CD14-positive monocyte (primary cell): ENCODE data around the gene SOHLH1. TPM values are rescaled to one million over a fixed set of nuclear protein-coding genes. Genes with fewer than 3 reads are reported as not detected.
A peak's percentile ranks its signal among the peaks of the same experiment; 100 is the strongest.

Experiments
- DNase-seq, 3 donors: peaks; one replicate each; pipeline ENCODE4 v3.0.0-alpha.2; 2011 to 2022
- H2AFZ ChIP-seq: 2 replicates; pipeline ENCODE4 v1.6.0; 2012; ENCODE audit warnings: mild to moderate bottlenecking, low read depth, low read length, inconsistent platforms; ENCODE audit not compliant: insufficient read depth, poor library complexity, severe bottlenecking
- H3K27ac ChIP-seq, 2 donors: 1 replicate in 1 of 2; 2 replicates in 1 of 2; pipeline ENCODE4 v1.5.1; 2012 to 2013; ENCODE audit warnings: low read length in 2 of 2, control low read depth in 1 of 2, inconsistent platforms in 1 of 2, low read depth in 1 of 2, mild to moderate bottlenecking in 1 of 2
- H3K27me3 ChIP-seq, 2 donors: one replicate each; pipeline versions ENCODE4 v1.6.0 to v1.6.1; 2011 to 2013; ENCODE audit warnings: low read length in 2 of 2; ENCODE audit not compliant: control insufficient read depth in 2 of 2, insufficient read depth in 2 of 2
- H3K36me3 ChIP-seq, 2 donors: replicated peaks in 1 of 2; 1 replicate in 1 of 2; 2 replicates in 1 of 2; pipeline versions ENCODE4 v1.5.1 to v1.6.1; 2012 to 2013; ENCODE audit warnings: low read length in 2 of 2, control low read depth in 1 of 2, inconsistent platforms in 1 of 2, mild to moderate bottlenecking in 1 of 2; ENCODE audit not compliant: insufficient read depth in 2 of 2, control insufficient read depth in 1 of 2
- H3K4me1 ChIP-seq, 2 donors: 1 replicate in 1 of 2; 2 replicates in 1 of 2; pipeline versions ENCODE4 v1.5.1 to v1.6.1; 2012 to 2013; ENCODE audit warnings: low read length in 2 of 2, control low read depth in 1 of 2, inconsistent platforms in 1 of 2, mild to moderate bottlenecking in 1 of 2, moderate library complexity in 1 of 2; ENCODE audit not compliant: insufficient read depth in 2 of 2, control insufficient read depth in 1 of 2
- H3K4me2 ChIP-seq: replicated peaks from 2 replicates; pipeline ENCODE3; 2012; ENCODE audit warnings: low read length, moderate library complexity, mild to moderate bottlenecking; ENCODE audit not compliant: poor library complexity, severe bottlenecking; ENCODE audit errors: extremely low read depth
- H3K4me3 ChIP-seq, 3 experiments: fragments of 200-600 bp in 1 of 3; sonication (generic) in 1 of 3; replicated peaks in 1 of 3; 1 replicate in 2 of 3; 2 replicates in 1 of 3; pipeline ENCODE4 v1.5.1; 2011 to 2013; ENCODE audit warnings: low read length in 3 of 3, mild to moderate bottlenecking in 3 of 3, control low read depth in 2 of 3, low read depth in 2 of 3, inconsistent platforms in 1 of 3, moderate library complexity in 1 of 3
- H3K79me2 ChIP-seq: 2 replicates; pipeline ENCODE4 v1.6.0; 2012; ENCODE audit warnings: mild to moderate bottlenecking, control low read depth, inconsistent platforms, low read length, moderate library complexity; ENCODE audit not compliant: insufficient read depth
- H3K9ac ChIP-seq: 2 replicates; pipeline ENCODE4 v1.6.0; 2017; ENCODE audit warnings: low read length, mild to moderate bottlenecking; ENCODE audit not compliant: insufficient read depth, poor library complexity, severe bottlenecking
- H3K9me3 ChIP-seq, 2 donors: replicated peaks in 1 of 2; 1 replicate in 1 of 2; 2 replicates in 1 of 2; pipeline versions ENCODE4 v1.5.1 to v1.6.1; 2012 to 2013; ENCODE audit warnings: low read length in 2 of 2, control low read depth in 1 of 2; ENCODE audit not compliant: control insufficient read depth in 1 of 2, insufficient read depth in 1 of 2
- H4K20me1 ChIP-seq: 2 replicates; pipeline ENCODE4 v1.6.0; 2012; ENCODE audit warnings: mild to moderate bottlenecking, low read length, control low read depth, moderate library complexity; ENCODE audit not compliant: insufficient read depth
- H3K27ac Mint-ChIP-seq, 7 donors: one replicate each; pipeline ENCODE4 v1.8.0; 2020; ENCODE audit warnings: mild to moderate bottlenecking in 7 of 7, mixed read lengths in 7 of 7, moderate library complexity in 6 of 7, inconsistent platforms in 2 of 7
- H3K27me3 Mint-ChIP-seq, 3 donors: one replicate each; pipeline ENCODE4 v1.8.0; 2021 to 2022; ENCODE audit warnings: low read depth in 3 of 3, mild to moderate bottlenecking in 3 of 3, mixed read lengths in 3 of 3, moderate library complexity in 3 of 3, inconsistent platforms in 1 of 3
- H3K36me3 Mint-ChIP-seq, 2 donors: one replicate each; pipeline ENCODE4 v1.8.0; 2020; ENCODE audit warnings: mixed read lengths in 2 of 2, inconsistent platforms in 1 of 2, mild to moderate bottlenecking in 1 of 2
- H3K4me1 Mint-ChIP-seq: one replicate; pipeline ENCODE4 v1.8.0; 2020; ENCODE audit warnings: mild to moderate bottlenecking, mixed read lengths
- H3K4me3 Mint-ChIP-seq, 2 donors: one replicate each; pipeline ENCODE4 v1.8.0; 2020; ENCODE audit warnings: mild to moderate bottlenecking in 2 of 2, mixed read lengths in 2 of 2, moderate library complexity in 1 of 2
- H3K9me3 Mint-ChIP-seq, 7 donors: one replicate each; pipeline ENCODE4 v1.8.0; 2020 to 2022; ENCODE audit warnings: mixed read lengths in 7 of 7, mild to moderate bottlenecking in 6 of 7, moderate library complexity in 6 of 7, inconsistent platforms in 2 of 7
- CTCF ChIP-seq: fragments of 200-600 bp; IDR thresholded peaks from one replicate; pipeline ENCODE4 v1.8.0; 2022; ENCODE audit warnings: antibody characterized with exemption, mild to moderate bottlenecking
- WGBS: methylation state at CpG from one replicate; pipeline ENCODE4 v1.1.5; 2013; ENCODE audit warnings: missing lambda C conversion rate; ENCODE audit not compliant: insufficient coverage; 5-methylcytosine and 5-hydroxymethylcytosine counted together
- intact Hi-C, 2 donors: fragments of 100-400 bp; cut with micrococcal nuclease; formaldehyde crosslinking; loops; one replicate each; pipeline versions ENCODE4 v1.15.0 to v1.15.1; 2023
- polyA plus RNA-seq, 3 donors: library from polyadenylated mRNA; depleted of rRNA in 1 of 3; unstranded in 2 of 3; stranded (reverse) in 1 of 3; fragments of 300-500 nt in 2 of 3; fragments of >200 nt in 1 of 3; fragmentation: Illumina TruSeq in 2 of 3; gene quantifications; 1 replicate in 2 of 3; 2 replicates in 1 of 3; pipeline ENCODE4 v1.2.3, GENCODE V29; 2012 to 2021

The SOHLH1 gene
- polyA plus RNA-seq, 3 donors = not detected

GRCh38 chr9:135661816-135662560 is 37.3 kb downstream of the SOHLH1 start:
- no peak overlapping the region for H3K27ac ChIP-seq
- Mint-ChIP-seq H3K27me3 (peaks cover 0 to 8% (median 4%) of the 10 kb centered on the region in 3 donors), H3K36me3 (no peaks in the 10 kb centered on the region), H3K4me1 (no peaks in the 10 kb centered on the region), H3K9me3 (no peaks in the 10 kb centered on the region), H3K27ac (no peak overlapping the region), H3K4me3 (no peak overlapping the region)
- H3K4me3 ChIP-seq = no peak overlapping the region
- 97% methylated on average over 7 of the region's 19 CpGs for WGBS
- no peak for TF ChIP-seq CTCF
- no peaks in the 10 kb centered on the region for H3K79me2 ChIP-seq
- H4K20me1 ChIP-seq = no peaks in the 10 kb centered on the region
- H2AFZ ChIP-seq = no peak overlapping the region
- H3K36me3 ChIP-seq = no peaks in the 10 kb centered on the region
- H3K4me1 ChIP-seq = no peaks in the 10 kb centered on the region
- intact Hi-C loops = no loop called here
- no peak overlapping the region for H3K4me2 ChIP-seq
- no peaks in the 10 kb centered on the region for H3K27me3 ChIP-seq
- DNase-seq = no peak
- H3K9me3 ChIP-seq = no peaks in the 10 kb centered on the region
- H3K9ac ChIP-seq = no peak overlapping the region

GRCh38 chr9:135660407-135660806 is 38.9 kb downstream of the SOHLH1 start:
- Histone ChIP-seq H3K4me1 (no peaks in the 10 kb centered on the region), H3K9me3 (no peaks in the 10 kb centered on the region), H3K9ac (no peak overlapping the region), H2AFZ (no peak overlapping the region), H3K27ac (no peak overlapping the region), H3K79me2 (no peaks in the 10 kb centered on the region), H3K4me2 (no peak overlapping the region), H3K27me3 (no peaks in the 10 kb centered on the region), H4K20me1 (no peaks in the 10 kb centered on the region), H3K36me3 (no peaks in the 10 kb centered on the region), H3K4me3 (no peak overlapping the region)
- H3K27ac Mint-ChIP-seq = peak overlapping the region in 1 of 7 donors; percentile 53
- no peaks in the 10 kb centered on the region for H3K36me3 Mint-ChIP-seq
- H3K9me3 Mint-ChIP-seq = no peaks in the 10 kb centered on the region
- TF ChIP-seq CTCF = no peak
- no peak for DNase-seq
- H3K4me1 Mint-ChIP-seq = no peaks in the 10 kb centered on the region
- 90% methylated on average over 21 of the region's 22 CpGs for WGBS
- H3K4me3 Mint-ChIP-seq = no peak overlapping the region
- peaks cover 0 to 4% (median 3%) of the 10 kb centered on the region in 3 donors for H3K27me3 Mint-ChIP-seq
- intact Hi-C loops = no loop called here
